Glomerular visceral epithelial cell (primary cell): ENCODE measurements around the gene CFHR3.
"Not testable (repeated sequence)": the region's sequence is repeated elsewhere in the genome, so short reads cannot be mapped to it uniquely, and the experiment has no call there.

Experiments used
- DNase-seq: peaks from one replicate; pipeline ENCODE4 v3.0.0-alpha.2; 2016; ENCODE audit errors: extremely low spot score

The CFHR3 gene

GRCh38 chr1:196774603-196775002 is at the start of gene CFHR3:
CFHR3 (plus strand) TSS chr1:196774840; CDS start chr1:196774887, 47 bp downstream.
- DNase-seq: no peak

- DNase-seq: no peak
Observed at GRCh38 chr1:196732526-196732925, 42.1 kb upstream of the CFHR3 start.

GRCh38 chr1:196733091-196733970 is 41.3 kb upstream of the CFHR3 start:
- no peak for DNase-seq

- DNase-seq: no peak
Observed at GRCh38 chr1:196734006-196734405, 40.6 kb upstream of the CFHR3 start.

GRCh38 chr1:196734460-196734859 is 40.2 kb upstream of the CFHR3 start:
- no peak for DNase-seq

- DNase-seq: no peak
Observed at GRCh38 chr1:196738730-196739129, 35.9 kb upstream of the CFHR3 start.

GRCh38 chr1:196743244-196743643 is 31.4 kb upstream of the CFHR3 start:
- DNase-seq: peak; percentile 42

GRCh38 chr1:196765019-196765740 is 9.5 kb upstream of the CFHR3 start:
- not testable (repeated sequence) for DNase-seq

- DNase-seq: not testable (repeated sequence)
Observed at GRCh38 chr1:196769823-196770222, 4.8 kb upstream of the CFHR3 start.

GRCh38 chr1:196773713-196774112 is 927 bp upstream of the CFHR3 start:
- DNase-seq: no peak

GRCh38 chr1:196774175-196774574 is 465 bp upstream of the CFHR3 start:
- DNase-seq: no peak

- DNase-seq: no peak
Observed at GRCh38 chr1:196777603-196778002, 3.0 kb downstream of the CFHR3 start.

- no peak for DNase-seq
Observed at GRCh38 chr1:196779093-196779492, 4.5 kb downstream of the CFHR3 start.

- not testable (repeated sequence) for DNase-seq
Observed at GRCh38 chr1:196791252-196791651, 16.6 kb downstream of the CFHR3 start.

- DNase-seq: not testable (repeated sequence)
Observed at GRCh38 chr1:196794103-196794502, 19.5 kb downstream of the CFHR3 start.

GRCh38 chr1:196797891-196798290 is 23.3 kb downstream of the CFHR3 start:
- DNase-seq: no peak

GRCh38 chr1:196801920-196802319 is 27.3 kb downstream of the CFHR3 start:
- not testable (repeated sequence) for DNase-seq

GRCh38 chr1:196808529-196809235 is 34.0 kb downstream of the CFHR3 start:
- DNase-seq: no peak

GRCh38 chr1:196817442-196817841 is 42.8 kb downstream of the CFHR3 start:
- DNase-seq: not testable (repeated sequence)

- DNase-seq: not testable (repeated sequence)
Observed at GRCh38 chr1:196819531-196819930, 44.9 kb downstream of the CFHR3 start, which contains the start of gene CFHR1. CFHR1 (plus strand) TSS chr1:196819731; CDS start chr1:196819845, 114 bp downstream.

GRCh38 chr1:196827860-196828259 is 53.2 kb downstream of the CFHR3 start:
- peak; percentile 48 for DNase-seq
